ENCODE data around the gene DNTT.

DNA sequence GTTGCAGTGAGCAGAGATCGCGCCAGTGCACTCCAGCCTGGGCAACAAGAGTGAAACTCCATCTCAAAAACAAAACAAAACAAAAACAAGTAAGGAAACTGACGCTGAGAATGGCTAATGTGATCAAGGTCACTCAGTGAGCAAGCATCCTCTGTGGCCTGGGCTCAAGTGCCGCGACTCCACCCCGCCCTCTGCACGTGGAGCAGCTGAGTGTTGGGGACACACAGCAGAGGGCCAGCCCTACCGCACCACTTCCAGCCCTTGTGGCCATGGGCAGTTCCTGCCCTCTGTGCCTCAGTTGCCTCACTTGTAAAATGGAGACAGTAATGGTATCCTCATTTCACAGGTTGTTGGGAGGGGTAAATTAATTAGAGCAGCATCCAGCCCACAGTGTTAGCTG lies 75.5 kb downstream of the DNTT start:
- TF ChIP-seq, protein P1, sequence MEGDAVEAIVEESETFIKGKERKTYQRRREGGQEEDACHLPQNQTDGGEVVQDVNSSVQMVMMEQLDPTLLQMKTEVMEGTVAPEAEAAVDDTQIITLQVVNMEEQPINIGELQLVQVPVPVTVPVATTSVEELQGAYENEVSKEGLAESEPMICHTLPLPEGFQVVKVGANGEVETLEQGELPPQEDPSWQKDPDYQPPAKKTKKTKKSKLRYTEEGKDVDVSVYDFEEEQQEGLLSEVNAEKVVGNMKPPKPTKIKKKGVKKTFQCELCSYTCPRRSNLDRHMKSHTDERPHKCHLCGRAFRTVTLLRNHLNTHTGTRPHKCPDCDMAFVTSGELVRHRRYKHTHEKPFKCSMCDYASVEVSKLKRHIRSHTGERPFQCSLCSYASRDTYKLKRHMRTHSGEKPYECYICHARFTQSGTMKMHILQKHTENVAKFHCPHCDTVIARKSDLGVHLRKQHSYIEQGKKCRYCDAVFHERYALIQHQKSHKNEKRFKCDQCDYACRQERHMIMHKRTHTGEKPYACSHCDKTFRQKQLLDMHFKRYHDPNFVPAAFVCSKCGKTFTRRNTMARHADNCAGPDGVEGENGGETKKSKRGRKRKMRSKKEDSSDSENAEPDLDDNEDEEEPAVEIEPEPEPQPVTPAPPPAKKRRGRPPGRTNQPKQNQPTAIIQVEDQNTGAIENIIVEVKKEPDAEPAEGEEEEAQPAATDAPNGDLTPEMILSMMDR (conservative IDR thresholded peaks at IDR 0.05 in 1 of 2, IDR thresholded peaks at IDR 0.05 in 1 of 2; ENCODE audit: extremely low read depth in 1 of 2, insufficient read depth in 1 of 2, low read depth in 1 of 2, low read length in 2 of 2) = no peak
- no peak for TF ChIP-seq EZH2 (IDR thresholded peaks at IDR 0.05; ENCODE audit: borderline replicate concordance, low read length)
